NCI-H2107 treated with DMSO at 0.1 percent for 48 hours (cell line): ENCODE results near the gene TMEM51.

Experiments
- DNase-seq: peaks from one replicate; lab custom pipeline; 2025; ENCODE audit not compliant: unreplicated experiment; lab: John Stamatoyannopoulos, UW

TMEM51 gene

GRCh38 chr1:15152318-15153183 lies 996 bp upstream of the TMEM51 start:
- DNase-seq = peak; percentile 71

DNA sequence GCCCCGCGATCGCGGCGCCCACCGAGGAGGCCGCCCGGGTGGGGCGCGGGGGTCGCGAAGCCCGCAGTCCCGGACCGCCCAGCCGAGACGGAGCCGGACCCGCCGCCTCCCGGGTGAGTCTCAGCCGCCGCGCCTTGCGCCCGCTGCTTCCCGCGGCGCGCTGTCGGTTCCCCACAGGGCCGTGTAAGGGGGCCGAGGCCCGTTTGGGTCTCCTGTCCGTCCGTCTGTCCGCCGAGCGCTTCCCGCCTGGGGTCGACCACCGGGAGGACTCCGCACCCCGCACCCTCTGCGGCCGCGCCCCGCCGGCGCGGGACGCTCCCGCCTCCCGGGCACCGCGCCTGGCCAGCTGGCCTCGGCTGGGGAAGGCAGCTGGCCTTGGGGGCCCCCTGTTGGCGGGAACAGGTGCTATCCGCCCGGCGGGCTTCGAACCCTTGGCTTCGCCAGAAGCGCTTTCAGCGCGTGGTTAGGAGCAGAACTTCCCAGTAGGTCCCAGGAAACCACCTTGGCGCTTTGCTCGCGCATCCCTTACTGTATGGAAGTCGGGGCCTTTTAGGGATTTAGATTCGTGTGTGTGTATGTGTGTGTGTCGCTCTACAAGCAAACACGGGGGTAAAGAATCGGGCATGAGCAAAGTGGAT lies 414 bp downstream of the TMEM51 start:
- DNase-seq = no peak

- DNase-seq = peak; percentile 4
Measured at GRCh38 chr1:15154480-15155036, 1.0 kb downstream of the TMEM51 start.

DNA sequence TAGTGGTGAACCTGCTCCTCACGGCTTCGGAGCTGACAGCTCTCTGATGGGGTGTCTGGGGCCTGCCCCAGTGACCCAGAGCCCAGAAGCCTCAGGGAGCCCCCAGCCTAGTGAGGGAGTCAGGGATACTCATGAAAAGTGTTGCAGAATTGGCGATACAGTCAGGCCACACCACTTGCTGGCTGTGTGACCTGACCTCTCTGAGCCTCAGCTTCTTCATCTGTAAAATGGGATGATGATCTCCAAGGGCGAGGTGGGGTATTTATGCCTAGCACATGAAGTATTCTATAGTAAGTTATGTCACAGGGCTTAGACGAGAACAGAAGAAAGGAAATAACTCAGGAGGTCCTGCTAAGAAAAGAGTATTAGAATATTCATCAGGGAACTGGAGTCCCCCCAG lies 1.6 kb downstream of the TMEM51 start:
- DNase-seq = no peak

- no peak for DNase-seq
Measured at GRCh38 chr1:15155888-15156741, 2.6 kb downstream of the TMEM51 start.

DNA sequence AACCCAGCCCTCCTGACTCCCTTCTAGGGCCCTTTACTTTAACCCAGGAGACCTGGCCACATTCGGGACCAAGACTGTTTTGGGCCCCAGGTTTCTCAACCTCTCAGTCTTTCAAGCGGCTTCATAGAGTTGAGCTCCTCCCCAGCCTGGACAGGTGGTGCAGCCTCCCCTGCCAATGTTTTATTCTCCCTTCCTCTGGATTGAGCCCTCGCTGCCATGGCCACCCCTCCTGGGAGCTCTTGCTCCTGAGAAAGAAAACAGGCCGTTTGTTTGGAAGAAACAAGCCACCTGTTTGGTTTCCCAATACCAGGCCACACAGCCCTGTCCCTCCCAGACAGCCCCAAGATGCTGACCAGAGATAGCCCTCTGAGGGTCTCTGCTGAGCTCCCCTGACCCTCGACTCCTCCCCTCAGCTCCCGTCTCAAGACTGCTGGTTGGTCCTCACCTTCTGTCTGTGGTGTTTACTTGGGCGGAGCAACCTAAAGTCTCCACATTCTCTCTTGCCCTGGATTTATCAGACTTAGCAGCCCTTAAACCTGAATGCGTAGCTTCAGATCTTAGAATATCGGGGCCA lies 3.3 kb downstream of the TMEM51 start:
- no peak for DNase-seq

DNA sequence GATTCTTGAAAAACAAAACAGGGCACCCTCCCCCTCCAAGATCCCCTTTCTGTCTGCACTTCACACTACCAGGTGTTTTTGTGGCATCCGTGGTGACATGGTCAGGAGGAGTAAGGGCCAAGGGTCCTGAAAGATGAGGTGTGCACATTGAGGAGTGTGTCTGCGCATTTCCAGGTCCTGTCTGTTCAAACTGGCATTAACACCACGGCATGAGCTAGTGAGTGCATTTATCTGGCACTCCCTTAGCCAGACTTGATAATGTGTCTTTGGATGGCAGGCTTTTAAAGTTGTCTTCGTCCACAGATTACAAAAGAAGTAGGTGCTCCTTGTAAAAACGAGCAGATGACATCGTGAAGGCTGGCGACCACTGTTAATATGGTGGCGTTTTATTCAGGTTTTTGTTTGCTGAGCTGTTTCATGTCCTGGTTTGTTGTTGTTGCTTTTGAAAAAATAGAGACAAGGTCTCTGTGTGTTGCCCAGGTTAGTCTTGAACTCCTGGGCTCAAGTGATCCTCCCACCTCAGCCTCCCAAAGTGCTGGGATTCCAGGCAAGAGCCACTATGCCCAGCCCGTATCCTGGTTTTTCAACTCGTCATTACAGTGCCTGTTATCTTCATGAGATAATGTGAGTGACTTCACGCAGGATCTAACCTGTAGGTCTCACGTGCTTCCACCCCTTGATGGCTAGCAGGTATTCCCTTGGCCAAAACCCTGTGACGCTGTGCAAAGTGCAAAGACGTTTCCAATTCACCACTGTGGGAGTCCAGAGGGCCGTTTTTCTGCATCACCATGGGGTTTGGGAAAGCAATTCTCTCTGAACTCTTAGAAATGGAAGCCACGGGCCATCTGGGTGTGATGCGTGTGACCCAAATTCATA lies 4.2 kb downstream of the TMEM51 start:
- no peak for DNase-seq

- DNase-seq = no peak
Measured at GRCh38 chr1:15158506-15159165, 5.1 kb downstream of the TMEM51 start.

DNA sequence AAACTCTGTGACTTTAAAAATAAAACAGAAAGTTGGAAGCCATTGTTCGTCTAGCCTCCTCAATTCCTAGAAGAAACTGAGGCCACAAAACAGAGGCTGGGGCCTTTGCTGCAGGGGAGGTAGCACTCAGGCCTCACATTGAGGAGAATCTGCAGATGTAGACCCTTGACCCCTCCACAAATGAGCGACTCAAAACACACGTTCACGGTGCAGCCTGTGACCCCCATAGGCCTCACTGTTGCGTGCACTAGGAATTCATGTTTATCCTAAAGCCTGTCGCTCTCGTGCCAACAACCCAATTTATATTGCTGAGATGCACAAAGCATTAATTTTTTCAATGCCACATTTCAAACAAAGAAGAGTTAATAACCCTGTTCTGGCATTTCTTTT lies 5.6 kb downstream of the TMEM51 start:
- DNase-seq = no peak

DNA sequence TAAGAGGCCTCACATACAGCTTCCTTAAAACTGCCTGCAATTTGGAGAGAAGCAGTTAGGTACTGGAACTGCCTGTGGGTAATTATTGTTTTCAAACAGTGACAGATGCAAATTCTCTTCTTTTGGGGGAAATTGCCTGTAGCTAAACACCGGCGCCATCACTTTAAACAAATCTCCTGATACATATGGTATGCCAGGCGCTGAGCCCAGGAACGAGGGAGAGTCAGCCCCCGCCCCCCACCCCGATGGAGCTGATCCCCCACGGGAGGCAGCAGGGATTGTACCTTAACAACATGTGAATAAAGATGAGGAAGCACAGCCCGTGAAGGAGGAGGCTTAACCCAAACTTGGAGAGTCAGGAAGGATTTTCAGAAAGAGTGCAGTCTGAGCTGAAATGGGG lies 7.1 kb downstream of the TMEM51 start:
- DNase-seq = no peak

GRCh38 chr1:15167386-15167785 lies 13.8 kb downstream of the TMEM51 start:
- DNase-seq = no peak

GRCh38 chr1:15168479-15168878 lies 14.9 kb downstream of the TMEM51 start:
- DNase-seq = no peak

GRCh38 chr1:15170071-15170470 lies 16.5 kb downstream of the TMEM51 start:
- DNase-seq = no peak

GRCh38 chr1:15171271-15171908 lies 17.8 kb downstream of the TMEM51 start:
- no peak for DNase-seq

- no peak for DNase-seq
Measured at GRCh38 chr1:15172405-15173259, 19.1 kb downstream of the TMEM51 start.

GRCh38 chr1:15173863-15174614 lies 20.5 kb downstream of the TMEM51 start:
- DNase-seq = no peak

DNA sequence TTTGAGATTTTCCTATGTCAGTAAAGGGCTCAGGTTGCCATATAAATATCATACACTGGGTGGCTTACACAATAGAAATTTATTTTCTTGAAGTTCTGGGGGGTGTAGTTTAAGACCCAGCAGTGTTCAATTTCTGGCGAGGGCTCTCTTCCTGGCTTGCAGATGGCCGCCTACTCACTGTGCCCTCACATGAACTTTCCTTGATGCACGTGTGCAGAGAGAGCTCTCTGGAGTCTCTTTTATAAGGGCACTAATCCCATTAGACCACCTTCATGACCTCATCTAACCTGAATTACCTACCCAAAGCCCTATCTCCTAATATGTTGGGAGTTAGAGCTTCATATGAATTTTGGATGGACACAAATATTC lies 21.1 kb downstream of the TMEM51 start:
- DNase-seq = no peak
